HCT116 (cell line): ENCODE results near the gene CFAP74. TPM values are rescaled to one million over a fixed set of nuclear protein-coding genes. Genes with fewer than 3 reads are reported as not detected.

Experiments used
- ATAC-seq: fragments of 200-7000 bp; cut with Tn5 transposase; 2 replicates; pipeline ENCODE4 v1.9.1; 2020; ENCODE audit warnings: mild to moderate bottlenecking, moderate library complexity
- BruUV-seq: library from RNA; stranded (reverse); fragments of 400-500 nt; replicated peaks from 2 replicates; lab custom pipeline; 2021; lab: Mats Ljungman, UMichigan
- CTCF ChIA-PET: fragments of 300-600 bp; sonication (Branson Sonifier 250); formaldehyde crosslinking; loops from one replicate; lab custom pipeline; 2021; ENCODE audit warnings: antibody characterized with exemption; lab: Charles Lee
- POLR2A ChIA-PET: fragments of 300-600, 350-600 bp; sonication (Branson Sonifier 250); formaldehyde crosslinking; loops from one replicate; lab custom pipeline; 2021; ENCODE audit warnings: antibody characterized with exemption; lab: Charles Lee
- RAD21 ChIA-PET, 2 experiments: fragments of 300-600 bp; sonication (Branson Sonifier 250); formaldehyde crosslinking; loops; one replicate each; lab custom pipeline; 2023; ENCODE audit warnings: low total read pairs in 2 of 2; ENCODE audit not compliant: uncharacterized antibody in 2 of 2, unreplicated experiment in 2 of 2, low non-redundant PET in 1 of 2; lab: Charles Lee
- DNase-seq: peaks from one replicate; pipeline ENCODE4 v3.0.0-alpha.2; 2010; ENCODE audit warnings: low read depth, low spot score
- H2AFZ ChIP-seq: fragments of 200-600 bp; shearing (Covaris generic), sonication (generic); 2 replicates; pipeline ENCODE4 v1.6.1; 2017; ENCODE audit warnings: low read depth, mixed run types, mixed read lengths, antibody characterized with exemption, low read length; ENCODE audit not compliant: poor library complexity, severe bottlenecking
- H3K27ac ChIP-seq: 2 replicates; pipeline ENCODE4 v1.5.1; 2012; ENCODE audit warnings: low read depth, low read length
- H3K27me3 ChIP-seq: fragments of 200-600 bp; sonication (generic); 2 replicates; pipeline ENCODE4 v1.6.1; 2016; ENCODE audit warnings: mixed run types, low read length, mixed read lengths; ENCODE audit not compliant: insufficient read depth
- H3K36me3 ChIP-seq, 2 experiments: fragments of 200-500 bp in 1 of 2; fragments of 200-600 bp in 1 of 2; sonication (Bioruptor generic) in 1 of 2; sonication (generic) in 1 of 2; 2 replicates each; pipeline versions ENCODE4 v1.5.1 to v1.6.1; 2014 to 2016; ENCODE audit warnings: low read length in 2 of 2, inconsistent platforms in 1 of 2, mixed read lengths in 1 of 2, mixed run types in 1 of 2; ENCODE audit not compliant: insufficient read depth in 2 of 2, control insufficient read depth in 1 of 2
- H3K4me1 ChIP-seq, 2 experiments: fragments of 200-600 bp in 1 of 2; sonication (generic) in 1 of 2; 2 replicates each; pipeline versions ENCODE4 v1.5.1 to v1.6.1; 2012 to 2017; ENCODE audit warnings: low read length in 2 of 2, inconsistent platforms in 1 of 2, mild to moderate bottlenecking in 1 of 2, mixed read lengths in 1 of 2, mixed run types in 1 of 2, moderate library complexity in 1 of 2; ENCODE audit not compliant: insufficient read depth in 2 of 2, control insufficient read depth in 1 of 2
- H3K4me2 ChIP-seq: fragments of 200-600 bp; sonication (generic); 2 replicates; pipeline ENCODE4 v1.6.1; 2017; ENCODE audit warnings: mixed run types, low read length, mixed read lengths
- H3K4me3 ChIP-seq, 2 experiments: fragments of 200-600 bp in 1 of 2; sonication (generic) in 1 of 2; replicated peaks in 1 of 2; 2 replicates each; pipeline ENCODE4 v1.5.1; 2011 to 2016; ENCODE audit warnings: low read length in 2 of 2, control low read depth in 1 of 2, low read depth in 1 of 2, mild to moderate bottlenecking in 1 of 2, mixed read lengths in 1 of 2, mixed run types in 1 of 2
- H3K79me2 ChIP-seq: fragments of 200-600 bp; sonication (generic); 2 replicates; pipeline ENCODE4 v1.6.1; 2017; ENCODE audit warnings: mild to moderate bottlenecking, mixed run types, low read length, moderate library complexity, mixed read lengths; ENCODE audit not compliant: insufficient read depth
- H3K9ac ChIP-seq: fragments of 200-600 bp; sonication (generic); 2 replicates; pipeline ENCODE4 v1.6.1; 2016; ENCODE audit warnings: low read length, mixed read lengths
- H3K9me2 ChIP-seq: fragments of 200-600 bp; sonication (generic), shearing (Covaris generic); 2 replicates; pipeline ENCODE4 v1.6.1; 2017; ENCODE audit warnings: mixed run types, mild to moderate bottlenecking, moderate library complexity; ENCODE audit not compliant: insufficient read depth
- H3K9me3 ChIP-seq, 2 experiments: fragments of 200-500 bp in 1 of 2; fragments of 200-600 bp in 1 of 2; sonication (Bioruptor generic) in 1 of 2; sonication (generic) in 1 of 2; 2 replicates each; pipeline ENCODE4 v1.6.1; 2014 to 2017; ENCODE audit warnings: low read length in 2 of 2, mixed read lengths in 2 of 2, inconsistent platforms in 1 of 2, low read depth in 1 of 2, mild to moderate bottlenecking in 1 of 2, mixed run types in 1 of 2, moderate library complexity in 1 of 2; ENCODE audit not compliant: control insufficient read depth in 1 of 2, insufficient read depth in 1 of 2
- H4K20me1 ChIP-seq: fragments of 200-600 bp; sonication (generic), shearing (Covaris generic); 2 replicates; pipeline ENCODE4 v1.6.1; 2017; ENCODE audit warnings: mixed run types, mild to moderate bottlenecking, moderate library complexity; ENCODE audit not compliant: insufficient read depth
- CBX3 ChIP-seq: IDR thresholded peaks from 2 replicates; pipeline ENCODE4 v1.6.1; 2012; ENCODE audit warnings: low read depth
- CTCF ChIP-seq, 3 experiments: fragments of 200-600 bp in 1 of 3; sonication (generic) in 1 of 3; IDR thresholded peaks in 2 of 3; conservative IDR thresholded peaks in 1 of 3; 2 replicates each; pipeline ENCODE4 v1.5.1; 2012 to 2017; ENCODE audit warnings: low read depth in 2 of 3, low read length in 2 of 3, antibody characterized with exemption in 1 of 3, borderline replicate concordance in 1 of 3, control low read depth in 1 of 3, mild to moderate bottlenecking in 1 of 3, mixed read lengths in 1 of 3, mixed run types in 1 of 3, moderate library complexity in 1 of 3; ENCODE audit not compliant: insufficient read depth in 1 of 3
- EGR1 ChIP-seq: IDR thresholded peaks from 2 replicates; pipeline ENCODE4 v1.6.1; 2012; ENCODE audit warnings: low read depth
- ELF1 ChIP-seq: IDR thresholded peaks from 2 replicates; pipeline ENCODE4 v1.6.1; 2012; ENCODE audit warnings: low read depth, borderline replicate concordance
- EZH2 ChIP-seq: fragments of 200-600 bp; sonication (generic); IDR thresholded peaks from 2 replicates; pipeline ENCODE4 v1.6.1; 2017; ENCODE audit warnings: antibody characterized with exemption, mixed run types
- EZH2phosphoT487 ChIP-seq: fragments of 200-600 bp; IDR thresholded peaks from 2 replicates; pipeline ENCODE4 v1.6.1; 2018; ENCODE audit warnings: antibody characterized with exemption, borderline replicate concordance
- JUND ChIP-seq: IDR thresholded peaks from 2 replicates; pipeline ENCODE4 v1.6.1; 2012
- MAX ChIP-seq: IDR thresholded peaks from 2 replicates; pipeline ENCODE4 v1.6.1; 2012
- POLR2A ChIP-seq: IDR thresholded peaks from 2 replicates; pipeline ENCODE4 v1.7.0; 2011; ENCODE audit warnings: borderline replicate concordance; ENCODE audit not compliant: insufficient read depth, insufficient read length; ENCODE audit errors: extremely low read depth
- SIN3A ChIP-seq: IDR thresholded peaks from 2 replicates; pipeline ENCODE4 v1.6.1; 2012; ENCODE audit warnings: low read depth
- SP1 ChIP-seq: IDR thresholded peaks from 2 replicates; pipeline ENCODE4 v1.6.1; 2012; ENCODE audit warnings: low read depth
- SRF ChIP-seq: IDR thresholded peaks from 2 replicates; pipeline ENCODE4 v1.6.1; 2012; ENCODE audit warnings: low read depth
- YY1 ChIP-seq: IDR thresholded peaks from 2 replicates; pipeline ENCODE4 v1.6.1; 2011; ENCODE audit warnings: low read length, low read depth, moderate library complexity, mild to moderate bottlenecking; ENCODE audit not compliant: insufficient replicate concordance; ENCODE audit errors: extremely low read depth
- ZBTB33 ChIP-seq: IDR thresholded peaks from 2 replicates; pipeline ENCODE4 v1.6.1; 2011; ENCODE audit warnings: mild to moderate bottlenecking, low read length, moderate library complexity; ENCODE audit not compliant: insufficient replicate concordance; ENCODE audit errors: extremely low read depth
- ZNF274 ChIP-seq: fragments of 200-500 bp; sonication (Bioruptor generic); IDR thresholded peaks from 2 replicates; pipeline ENCODE4 v1.6.1; 2014; ENCODE audit warnings: mild to moderate bottlenecking, low read depth, low read length, inconsistent platforms
- intact Hi-C: fragments of 100-400 bp; cut with micrococcal nuclease; formaldehyde crosslinking; loops from 2 replicates; pipeline ENCODE4 v1.10.0; 2022
- total RNA-seq: library from RNA; stranded (reverse); gene quantifications from one replicate; pipeline ENCODE4 v1.2.1, GENCODE V29; 2021; ENCODE audit not compliant: unreplicated experiment

CFAP74 gene
- total RNA-seq, 1 experiment from 2014 or later: 4.9 TPM

- RAD21 ChIA-PET: interaction anchor here in 1 of 2 experiments (0.6 kb wide), 1 partner anchor 15 kb away, joined by 3 read pairs; no protein-coding TSS in a partner anchor
- H3K27me3 ChIP-seq: no peaks in the 10 kb centered on the region
- H3K9me3 ChIP-seq: no peaks in the 10 kb centered on the region
- ATAC-seq: no peak
- CTCF ChIA-PET: interaction anchor here (1.0 kb wide), 1 partner anchor 15 kb away, joined by 3 read pairs; no protein-coding TSS in a partner anchor
- TF ChIP-seq EZH2phosphoT487 (no peak), ELF1 (no peak), YY1 (no peak), SIN3A (no peak), MAX (no peak), EZH2 (no peak), CBX3 (no peak), POLR2A (no peak)
- H3K4me1 ChIP-seq: no peaks in the 10 kb centered on the region
- no peak overlapping the region for H3K9ac ChIP-seq
- no peak overlapping the region for H3K27ac ChIP-seq
- no peaks in the 10 kb centered on the region for H3K79me2 ChIP-seq
- no peak overlapping the region for H2AFZ ChIP-seq
- no peak overlapping the region for H3K4me2 ChIP-seq
- POLR2A ChIA-PET: no interaction called here
- no peak overlapping the region for H3K4me3 ChIP-seq
- no TSS peak for BruUV-seq
- no peak for DNase-seq
- H3K9me2 ChIP-seq: no peaks in the 10 kb centered on the region
- no peaks in the 10 kb centered on the region for H4K20me1 ChIP-seq
- no peaks in the 10 kb centered on the region for H3K36me3 ChIP-seq
- intact Hi-C loops: no loop called here
These were observed 26.7 kb upstream of the CFAP74 start for GRCh38 chr1:2030076-2030871.

- H3K4me2 ChIP-seq: no peak overlapping the region
- DNase-seq (no peak), ATAC-seq (no peak)
- H4K20me1 ChIP-seq: no peaks in the 10 kb centered on the region
- no peaks in the 10 kb centered on the region for H3K4me1 ChIP-seq
- no peak overlapping the region for H3K27ac ChIP-seq
- ChIA-PET RAD21 (no interaction called here), POLR2A (no interaction called here), CTCF (no interaction called here)
- H2AFZ ChIP-seq: no peak overlapping the region
- BruUV-seq: no TSS peak
- H3K36me3 ChIP-seq: no peaks in the 10 kb centered on the region
- H3K9me3 ChIP-seq: no peaks in the 10 kb centered on the region
- no peak overlapping the region for H3K9ac ChIP-seq
- H3K9me2 ChIP-seq: no peaks in the 10 kb centered on the region
- H3K27me3 ChIP-seq: no peaks in the 10 kb centered on the region
- intact Hi-C loops: no loop called here
- no peaks in the 10 kb centered on the region for H3K79me2 ChIP-seq
- H3K4me3 ChIP-seq: no peak overlapping the region
- no peak for TF ChIP-seq POLR2A
- no peak for TF ChIP-seq CBX3
- TF ChIP-seq SP1: no peak
- TF ChIP-seq JUND: no peak
- no peak for TF ChIP-seq ZNF274
- TF ChIP-seq YY1: no peak
- no peak for TF ChIP-seq EGR1
- no peak for TF ChIP-seq EZH2
- no peak for TF ChIP-seq EZH2phosphoT487
- TF ChIP-seq SIN3A: no peak
- TF ChIP-seq ZBTB33: no peak
- no peak for TF ChIP-seq CTCF (IDR thresholded peaks at IDR 0.05 in 2 of 3, conservative IDR thresholded peaks at IDR 0.05 in 1 of 3; ENCODE audit: borderline replicate concordance in 1 of 3, insufficient read depth in 1 of 3, low read depth in 2 of 3, low read length in 2 of 3)
- no peak for TF ChIP-seq SRF
These were observed 26.0 kb upstream of the CFAP74 start for GRCh38 chr1:2029561-2029960.
